AG10803 (cell line): ENCODE measurements around the gene UTP11.
A peak's percentile ranks its signal among the peaks of the same experiment; 100 is the strongest.

ENCODE experiments used
- DNase-seq: peaks from one replicate; pipeline ENCODE4 v3.0.0; 2010; ENCODE audit warnings: low read depth
- H3K4me3 ChIP-seq: 2 replicates; pipeline ENCODE4 v1.5.1; 2011; ENCODE audit warnings: mild to moderate bottlenecking, low read length, control low read depth
- TF ChIP-seq, protein P1 (sequence below): conservative IDR thresholded peaks from 2 replicates; pipeline ENCODE4 v1.5.1; 2011; ENCODE audit warnings: mild to moderate bottlenecking, low read length, control low read depth, inconsistent platforms

The UTP11 gene

DNA sequence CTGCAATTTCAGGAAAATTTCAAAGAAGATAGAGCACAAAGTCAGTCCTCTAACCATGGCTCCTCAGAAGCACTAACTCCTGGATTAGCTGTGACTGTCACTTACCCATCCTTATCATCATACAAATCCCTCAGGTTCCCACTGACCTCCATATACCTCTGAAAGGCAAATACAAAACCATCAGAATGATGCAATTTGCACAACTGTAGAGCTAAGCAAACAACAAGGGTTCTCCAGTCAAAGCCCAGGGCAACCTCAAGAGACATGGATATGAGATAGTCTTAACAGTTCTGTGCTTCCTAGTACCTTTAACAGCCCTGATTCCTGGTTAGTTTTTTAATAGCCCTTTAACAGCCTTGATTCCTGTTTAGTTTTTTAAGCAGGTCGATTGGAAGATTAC lies 24.9 kb upstream of the UTP11 start:
- DNase-seq: no peak
- H3K4me3 ChIP-seq: no peak overlapping the region
- TF ChIP-seq, protein P1, sequence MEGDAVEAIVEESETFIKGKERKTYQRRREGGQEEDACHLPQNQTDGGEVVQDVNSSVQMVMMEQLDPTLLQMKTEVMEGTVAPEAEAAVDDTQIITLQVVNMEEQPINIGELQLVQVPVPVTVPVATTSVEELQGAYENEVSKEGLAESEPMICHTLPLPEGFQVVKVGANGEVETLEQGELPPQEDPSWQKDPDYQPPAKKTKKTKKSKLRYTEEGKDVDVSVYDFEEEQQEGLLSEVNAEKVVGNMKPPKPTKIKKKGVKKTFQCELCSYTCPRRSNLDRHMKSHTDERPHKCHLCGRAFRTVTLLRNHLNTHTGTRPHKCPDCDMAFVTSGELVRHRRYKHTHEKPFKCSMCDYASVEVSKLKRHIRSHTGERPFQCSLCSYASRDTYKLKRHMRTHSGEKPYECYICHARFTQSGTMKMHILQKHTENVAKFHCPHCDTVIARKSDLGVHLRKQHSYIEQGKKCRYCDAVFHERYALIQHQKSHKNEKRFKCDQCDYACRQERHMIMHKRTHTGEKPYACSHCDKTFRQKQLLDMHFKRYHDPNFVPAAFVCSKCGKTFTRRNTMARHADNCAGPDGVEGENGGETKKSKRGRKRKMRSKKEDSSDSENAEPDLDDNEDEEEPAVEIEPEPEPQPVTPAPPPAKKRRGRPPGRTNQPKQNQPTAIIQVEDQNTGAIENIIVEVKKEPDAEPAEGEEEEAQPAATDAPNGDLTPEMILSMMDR: no peak

DNA sequence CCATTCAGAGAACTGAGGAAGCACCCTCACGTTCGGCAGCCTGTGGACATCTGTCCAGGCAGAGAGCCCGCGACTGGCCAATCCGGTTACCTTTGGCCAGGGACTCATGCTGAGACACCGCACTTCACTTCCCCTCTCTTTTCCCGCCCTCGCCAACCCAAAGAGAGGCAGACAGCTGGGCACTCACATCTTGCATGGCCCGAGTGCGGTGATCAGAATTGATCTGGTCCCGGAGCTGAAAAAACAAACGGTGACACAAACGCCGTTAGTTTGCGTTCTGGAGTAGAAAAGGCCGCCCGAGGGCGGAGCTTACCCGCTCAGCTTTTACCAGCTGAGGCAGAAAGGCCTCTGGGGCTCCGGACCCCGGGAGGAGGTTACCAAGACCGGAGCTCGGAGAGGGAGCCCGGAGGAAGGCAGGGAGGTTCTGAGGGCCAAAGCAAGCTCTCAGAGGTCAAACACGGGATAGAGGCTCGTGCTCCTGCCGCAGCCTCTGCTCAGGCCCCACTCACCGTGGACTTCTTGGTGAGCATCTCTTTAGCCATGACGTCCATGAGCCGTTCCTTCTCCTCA lies 23.1 kb upstream of the UTP11 start:
- no peak for DNase-seq
- TF ChIP-seq, protein P1: no peak
- H3K4me3 ChIP-seq: peak overlapping the region; percentile 99

DNA sequence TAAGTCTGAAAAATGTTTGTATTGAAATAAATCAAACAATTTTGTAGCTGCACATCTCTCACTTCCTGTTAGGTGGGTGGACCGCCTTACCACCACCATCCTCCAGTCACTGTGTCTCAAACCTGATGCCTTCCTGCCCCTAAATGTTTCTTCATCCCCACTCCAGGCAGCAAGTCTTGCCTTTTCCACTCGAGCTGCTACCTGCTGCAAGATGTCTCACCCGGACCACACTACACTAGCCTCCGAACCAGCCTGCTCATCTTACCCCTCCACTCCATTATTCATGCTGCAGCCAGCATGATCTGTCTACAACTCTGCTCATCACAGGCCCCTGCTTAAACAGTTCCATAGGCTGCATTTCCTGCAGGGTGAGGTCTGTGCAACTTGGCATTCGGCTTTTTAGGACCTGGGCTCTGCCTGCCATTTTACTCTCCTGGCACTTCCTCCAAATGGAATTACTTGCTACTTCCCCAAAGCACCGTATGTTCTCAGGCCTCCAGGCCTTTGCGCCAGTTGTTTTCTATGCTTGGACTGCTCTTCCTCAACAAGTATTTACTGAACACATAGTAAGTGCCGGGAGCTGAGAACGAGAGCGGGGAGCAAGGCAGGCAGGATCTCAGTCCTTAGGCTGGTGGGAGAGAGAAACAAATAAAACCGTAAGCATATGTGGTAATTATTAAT lies 17.5 kb upstream of the UTP11 start:
- H3K4me3 ChIP-seq: peak overlapping the region; percentile 40
- TF ChIP-seq, protein P1: no peak
- no peak for DNase-seq

DNA sequence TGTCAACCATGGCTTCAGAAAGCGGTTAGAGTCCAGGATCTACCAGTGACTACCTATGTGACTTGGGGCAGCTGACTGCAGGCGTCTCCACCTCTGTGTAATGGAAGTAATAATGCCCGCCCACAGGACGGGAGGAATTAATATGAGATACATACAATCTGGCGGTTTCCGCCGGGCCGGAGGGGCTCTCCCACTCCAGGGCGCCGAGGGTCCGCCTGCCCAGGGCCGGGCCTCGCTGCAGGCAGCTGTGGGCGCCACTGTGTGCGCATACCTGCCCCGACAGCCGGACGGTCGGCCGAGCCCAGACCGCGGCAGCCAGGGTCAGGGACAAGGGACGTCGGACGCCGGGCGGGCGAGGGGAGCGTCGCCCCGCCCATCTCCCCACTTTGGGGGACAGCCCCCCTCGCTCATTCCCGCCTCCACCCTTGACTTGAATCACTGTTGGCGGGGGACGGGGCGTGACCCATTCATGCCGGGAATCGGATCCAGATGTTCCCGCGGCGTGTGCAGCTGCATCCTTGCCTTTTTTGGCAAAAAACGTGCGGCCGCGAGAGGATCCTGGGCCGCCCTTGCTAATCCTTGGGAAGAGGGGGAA lies 16.7 kb upstream of the UTP11 start:
- TF ChIP-seq, protein P1: no peak
- H3K4me3 ChIP-seq: peak overlapping the region; percentile 40
- DNase-seq: peak; percentile 94

DNA sequence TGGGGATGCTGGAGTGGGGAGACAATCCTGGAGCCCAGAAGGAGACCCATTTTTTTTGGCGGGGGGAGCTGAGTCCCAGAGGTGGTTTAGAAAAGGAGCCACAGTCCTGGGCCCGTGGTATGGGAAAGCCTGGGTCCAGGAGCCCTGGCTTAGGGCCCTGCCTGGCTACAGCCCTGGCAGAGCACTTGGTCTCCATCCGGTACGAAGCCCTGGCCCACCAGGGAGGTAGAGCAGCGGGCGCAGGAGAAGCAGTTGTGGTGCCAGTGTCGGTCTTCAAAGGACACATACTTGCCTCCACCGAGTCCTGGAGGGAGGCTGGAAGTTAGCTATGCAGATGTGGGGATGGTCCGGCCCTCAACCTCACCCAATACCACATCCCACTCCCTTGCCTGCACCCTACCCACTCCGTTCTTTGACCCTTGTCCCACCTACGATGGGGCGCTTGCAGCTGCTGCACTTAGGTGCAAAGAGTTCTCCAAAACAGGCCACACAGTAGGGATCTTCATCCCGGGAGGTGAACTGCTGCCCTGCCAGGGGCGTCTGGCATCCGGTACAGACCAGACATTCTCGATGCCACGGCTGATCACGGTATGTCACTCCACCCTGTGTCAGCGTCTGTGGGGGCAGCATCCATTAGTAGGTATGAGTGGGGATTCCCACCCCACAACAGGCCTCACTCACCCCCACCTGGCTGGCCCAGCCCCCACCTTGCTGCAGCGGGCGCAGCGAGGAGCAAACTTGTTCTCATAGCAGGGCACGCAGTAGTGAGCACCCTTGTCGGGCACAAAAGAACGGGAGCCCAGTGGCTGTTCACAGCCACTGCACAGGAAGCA lies 15.1 kb upstream of the UTP11 start:
- DNase-seq: no peak
- TF ChIP-seq, protein P1: no peak
- no peak overlapping the region for H3K4me3 ChIP-seq

DNA sequence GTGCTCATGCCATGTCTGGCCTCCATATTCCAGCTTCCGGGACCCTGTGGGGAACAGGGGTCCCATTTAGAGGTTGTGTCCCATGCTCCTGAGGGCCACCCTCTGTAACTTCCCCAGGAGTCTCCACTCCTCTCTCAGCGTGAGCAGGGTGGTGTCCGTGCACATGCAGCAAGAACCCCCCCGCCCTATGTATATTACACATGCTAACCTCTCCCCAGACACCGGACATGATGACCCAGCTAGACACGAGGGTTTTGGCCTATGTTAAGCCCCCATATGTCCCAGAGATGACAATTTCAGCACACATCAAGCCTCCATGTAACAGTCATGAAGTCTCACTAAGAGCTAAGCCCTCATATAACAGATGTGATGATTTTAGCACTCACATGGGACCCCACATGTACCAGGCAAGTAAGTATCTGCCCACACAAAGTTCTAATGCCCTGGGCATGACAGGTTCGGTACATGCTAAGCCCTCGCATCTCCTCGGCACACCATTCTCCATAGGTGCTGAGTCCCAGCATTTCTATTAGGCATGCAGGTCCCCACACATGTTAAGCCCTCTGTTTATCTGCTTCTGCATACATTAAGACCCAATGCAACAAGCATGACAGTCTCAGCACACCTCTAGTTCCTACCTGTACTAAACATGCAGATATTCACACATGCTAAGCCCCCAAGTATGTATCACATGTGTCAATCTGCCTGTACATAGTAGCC lies 14.3 kb upstream of the UTP11 start:
- DNase-seq: no peak
- H3K4me3 ChIP-seq: no peak overlapping the region
- TF ChIP-seq, protein P1: no peak
